HG02852 (cell line): Measurements from ENCODE around the gene CLIP2.
"Not testable (repeated sequence)": the region's sequence is repeated elsewhere in the genome, so short reads cannot be mapped to it uniquely, and the experiment has no call there.

Source experiments
- ATAC-seq: cut with Tn5 transposase; IDR thresholded peaks from one replicate; pipeline ENCODE4 v1.9.1; 2021; ENCODE audit warnings: mild to moderate bottlenecking, moderate library complexity; ENCODE audit not compliant: unreplicated experiment

The CLIP2 gene

DNA sequence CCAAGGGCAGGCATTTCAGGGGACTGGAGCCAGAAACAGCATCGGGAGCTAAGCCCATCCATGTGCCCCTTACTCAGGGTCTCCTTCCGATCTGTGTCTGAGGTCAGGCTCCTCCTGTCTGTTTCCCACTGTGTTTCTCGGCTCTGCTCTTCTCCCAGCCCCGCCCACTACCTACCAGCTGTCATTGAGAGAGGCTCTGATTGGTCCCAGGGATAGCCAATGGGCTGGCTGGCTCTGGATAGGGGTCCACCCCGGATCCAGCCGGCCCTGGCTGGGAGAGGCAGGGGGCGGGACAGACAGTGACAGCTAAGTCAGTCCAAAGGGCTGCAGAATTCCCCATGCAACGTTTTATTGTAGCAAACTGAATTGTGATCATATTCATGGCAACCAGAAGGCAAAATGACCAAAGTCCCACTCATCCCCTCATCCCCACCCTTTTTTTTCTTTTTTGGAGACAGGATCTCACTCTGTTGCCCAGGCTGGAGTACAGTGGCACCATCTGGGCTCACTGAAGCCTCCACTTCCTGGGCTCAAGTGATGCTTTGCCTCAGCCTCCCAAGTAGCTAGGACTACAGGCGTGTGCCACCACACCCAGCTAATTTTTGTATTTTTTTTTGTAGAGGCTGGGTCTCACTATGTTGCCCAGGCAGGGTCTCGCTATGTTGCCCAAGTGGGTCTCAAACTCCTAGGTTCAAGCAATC, 76.3 kb downstream of the CLIP2 start:
- ATAC-seq = no peak

GRCh38 chr7:74371381-74372341, 82.5 kb downstream of the CLIP2 start:
- no peak for ATAC-seq

GRCh38 chr7:74372511-74373111, 83.4 kb downstream of the CLIP2 start:
- ATAC-seq = no peak

DNA sequence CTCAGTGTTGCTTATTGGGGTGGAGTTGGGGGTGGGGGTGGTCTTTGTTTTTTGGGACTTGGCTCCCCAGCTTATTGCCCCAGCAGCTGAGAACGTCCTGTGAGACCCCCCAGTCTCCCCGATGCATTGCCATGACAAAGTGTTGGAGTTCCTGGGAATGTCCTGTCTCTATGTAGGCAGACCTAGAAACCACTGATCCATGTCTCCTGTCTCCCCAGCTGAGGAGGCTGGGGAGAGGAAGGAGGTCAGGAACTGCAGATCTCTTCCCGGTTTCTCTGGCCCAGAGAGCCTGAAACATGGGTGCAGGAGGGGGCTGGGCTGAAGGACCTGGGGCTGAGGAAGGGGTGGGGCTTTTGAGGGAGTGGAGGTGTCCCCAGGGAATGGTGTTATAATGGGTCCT, 84.3 kb downstream of the CLIP2 start:
- ATAC-seq = no peak

DNA sequence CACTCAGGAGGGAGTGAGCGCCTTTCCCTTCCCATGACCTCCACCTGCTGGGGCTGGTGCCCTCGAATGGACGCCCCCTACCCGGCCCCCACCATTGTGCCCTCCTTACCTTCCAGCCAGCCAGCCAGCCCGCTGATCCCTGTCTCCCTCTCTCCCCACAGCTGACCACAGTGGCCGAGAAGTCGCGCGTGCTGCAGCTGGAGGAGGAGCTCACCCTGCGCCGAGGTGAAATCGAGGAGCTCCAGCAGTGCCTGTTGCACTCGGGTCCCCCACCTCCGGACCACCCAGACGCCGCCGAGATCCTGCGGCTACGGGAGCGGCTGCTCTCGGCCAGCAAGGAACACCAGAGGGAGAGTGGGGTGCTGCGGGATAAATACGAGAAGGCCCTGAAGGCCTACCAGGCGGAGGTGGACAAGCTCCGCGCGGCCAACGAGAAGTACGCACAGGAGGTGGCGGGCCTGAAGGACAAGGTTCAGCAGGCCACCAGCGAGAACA, 86.6 kb downstream of the CLIP2 start:
- no peak for ATAC-seq

DNA sequence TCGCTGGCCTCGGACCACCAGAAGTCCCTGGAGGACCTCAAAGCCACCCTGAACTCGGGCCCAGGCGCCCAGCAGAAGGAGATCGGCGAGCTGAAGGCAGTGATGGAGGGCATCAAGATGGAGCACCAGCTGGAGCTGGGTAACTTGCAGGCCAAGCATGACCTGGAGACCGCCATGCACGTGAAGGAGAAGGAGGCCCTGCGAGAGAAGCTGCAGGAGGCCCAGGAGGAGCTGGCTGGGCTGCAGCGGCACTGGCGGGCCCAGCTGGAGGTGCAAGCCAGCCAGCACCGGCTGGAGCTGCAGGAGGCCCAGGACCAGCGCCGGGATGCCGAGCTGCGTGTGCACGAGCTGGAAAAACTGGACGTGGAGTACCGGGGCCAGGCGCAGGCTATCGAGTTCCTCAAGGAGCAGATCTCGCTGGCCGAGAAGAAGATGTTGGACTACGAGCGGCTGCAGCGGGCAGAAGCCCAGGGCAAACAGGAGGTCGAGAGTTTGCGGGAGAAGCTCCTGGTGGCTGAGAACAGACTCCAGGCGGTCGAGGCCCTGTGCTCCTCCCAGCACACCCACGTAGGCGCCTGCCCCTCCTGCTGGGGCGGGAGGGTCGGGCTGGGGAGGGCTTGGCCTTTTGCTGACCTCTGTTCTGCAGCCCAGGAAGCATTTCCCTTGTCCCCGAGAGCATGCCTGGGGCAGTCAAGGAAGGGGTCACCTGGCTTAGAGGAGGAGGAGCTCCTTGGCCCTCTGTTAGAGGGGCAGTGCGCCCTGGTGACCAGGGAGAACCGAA, 87.2 kb downstream of the CLIP2 start:
- no peak for ATAC-seq

GRCh38 chr7:74379938-74380337, 90.7 kb downstream of the CLIP2 start:
- ATAC-seq = no peak

DNA sequence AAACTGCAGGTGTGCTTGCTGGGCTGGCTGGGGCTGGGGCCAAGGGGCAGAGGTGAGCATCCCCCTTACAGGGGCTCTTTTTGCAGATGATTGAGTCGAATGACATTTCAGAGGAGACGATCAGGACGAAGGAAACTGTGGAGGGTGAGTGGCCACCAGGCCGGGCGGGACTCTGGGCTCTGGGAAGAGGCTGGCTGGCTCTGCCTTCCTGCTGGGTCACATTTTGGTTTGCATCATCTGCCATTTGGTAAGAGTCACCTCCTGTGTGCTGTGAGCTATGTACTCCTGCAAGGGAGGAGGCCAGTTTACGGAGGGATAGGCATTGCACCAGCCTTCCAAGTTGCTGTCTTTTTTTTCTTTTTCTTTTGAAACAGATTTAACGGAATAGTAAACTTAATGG, 91.5 kb downstream of the CLIP2 start:
- no peak for ATAC-seq

GRCh38 chr7:74384086-74384485, 94.9 kb downstream of the CLIP2 start:
- ATAC-seq = not testable (repeated sequence)

GRCh38 chr7:74384854-74385253, 95.6 kb downstream of the CLIP2 start:
- ATAC-seq = not testable (repeated sequence)

DNA sequence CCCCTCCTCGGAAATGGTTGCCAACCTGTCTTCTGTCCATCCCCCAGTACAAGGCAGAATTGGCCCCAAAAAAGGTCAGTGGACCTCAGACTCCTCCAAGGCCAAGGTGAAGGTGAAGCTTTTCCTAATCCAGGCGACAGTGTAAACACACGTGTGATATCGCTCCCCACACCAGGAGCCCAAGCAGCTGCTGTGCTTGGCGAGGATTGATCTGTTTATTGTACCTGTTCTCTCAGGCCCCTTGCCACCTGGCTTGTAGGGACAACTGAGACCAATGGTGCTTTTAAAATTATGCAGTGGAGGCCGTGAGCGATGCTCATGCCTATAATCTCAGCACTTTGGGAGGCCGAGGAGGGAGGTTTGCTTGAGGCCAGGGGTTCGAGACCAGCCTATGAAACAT, 98.4 kb downstream of the CLIP2 start:
- ATAC-seq = no peak

DNA sequence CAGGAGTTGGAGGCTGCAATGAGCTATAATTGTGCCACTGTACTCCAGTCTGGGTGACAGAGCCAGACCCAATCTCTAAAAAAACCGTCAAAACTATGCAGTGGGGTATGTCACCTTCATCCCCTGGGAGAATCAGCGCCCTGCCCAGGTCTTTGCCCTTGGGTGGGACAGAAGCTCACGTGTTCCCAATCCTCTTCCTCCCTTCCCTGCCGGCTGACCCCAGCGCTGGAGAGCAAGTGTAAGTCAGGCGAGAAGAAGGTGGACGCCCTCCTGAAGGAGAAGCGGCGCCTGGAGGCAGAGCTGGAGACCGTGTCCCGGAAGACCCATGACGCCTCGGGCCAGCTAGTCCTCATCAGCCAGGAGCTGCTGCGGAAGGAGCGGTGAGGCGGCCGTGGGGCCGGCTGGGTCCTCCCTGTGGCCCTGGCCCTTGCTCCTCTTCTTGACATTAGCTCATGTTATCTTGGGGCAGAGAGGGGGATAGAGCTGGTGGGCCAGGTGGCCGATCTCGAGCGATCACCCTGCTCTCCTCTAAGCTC, 99.7 kb downstream of the CLIP2 start:
- ATAC-seq = no peak

- ATAC-seq = not testable (repeated sequence)
Measured at GRCh38 chr7:74393722-74394121, 104.5 kb downstream of the CLIP2 start.

GRCh38 chr7:74394601-74395000, 105.4 kb downstream of the CLIP2 start:
- not testable (repeated sequence) for ATAC-seq

DNA sequence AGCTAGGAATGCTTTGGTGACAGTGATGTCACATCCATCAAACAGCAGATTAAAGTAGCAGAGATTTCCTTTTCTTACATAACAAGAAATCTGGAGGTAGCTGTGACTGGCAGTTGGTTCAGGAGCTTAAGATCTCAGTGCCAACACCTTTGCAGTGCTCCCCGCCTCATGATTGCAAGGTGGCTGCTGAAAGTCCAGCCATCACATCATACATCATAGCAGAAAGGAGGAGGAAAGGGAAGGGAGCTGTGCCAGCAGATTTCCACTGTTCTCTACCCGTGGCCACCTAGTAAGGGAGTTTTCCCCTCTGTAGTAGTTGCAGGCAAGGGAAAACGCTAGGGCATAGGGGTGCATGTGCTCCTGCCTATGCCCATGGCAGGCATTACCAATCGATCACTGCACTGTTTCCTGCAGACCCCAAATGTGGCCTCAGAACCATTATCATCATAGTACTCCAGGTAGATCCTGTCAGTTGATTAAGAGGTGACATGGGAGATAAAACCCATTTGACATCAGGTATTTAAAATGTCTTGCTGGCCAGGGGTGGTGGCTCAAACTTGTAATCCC, 106.6 kb downstream of the CLIP2 start:
- ATAC-seq = no peak

DNA sequence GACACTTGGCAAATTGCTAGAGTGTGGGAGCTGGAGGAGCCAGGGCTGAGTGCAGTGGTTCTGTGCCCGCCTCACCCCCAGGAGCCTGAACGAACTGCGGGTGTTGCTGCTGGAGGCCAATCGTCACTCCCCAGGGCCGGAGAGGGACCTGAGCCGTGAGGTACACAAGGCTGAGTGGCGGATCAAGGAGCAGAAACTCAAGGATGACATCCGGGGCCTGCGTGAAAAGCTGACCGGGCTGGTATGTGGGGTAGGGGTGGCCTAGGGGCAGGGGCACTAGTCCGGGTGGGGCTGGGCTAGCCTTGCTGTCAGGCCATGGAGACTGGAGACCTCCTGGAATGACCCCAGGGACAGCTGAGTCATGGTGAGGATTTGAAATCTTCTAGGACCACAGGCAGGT, 107.8 kb downstream of the CLIP2 start:
- no peak for ATAC-seq

- ATAC-seq = no peak
Measured at GRCh38 chr7:74398426-74398825, 109.2 kb downstream of the CLIP2 start.

- no peak for ATAC-seq
Measured at GRCh38 chr7:74399006-74399405, 109.8 kb downstream of the CLIP2 start.

- ATAC-seq = no peak
Measured at GRCh38 chr7:74400420-74401136, 111.4 kb downstream of the CLIP2 start.
